HCT116 (cell line): Measurements from ENCODE around the gene NAMPT. TPM values are rescaled to one million over a fixed set of nuclear protein-coding genes. Genes with fewer than 3 reads are reported as not detected.

Experiments used
- ATAC-seq: fragments of 200-7000 bp; cut with Tn5 transposase; 2 replicates; pipeline ENCODE4 v1.9.1; 2020; ENCODE audit warnings: mild to moderate bottlenecking, moderate library complexity
- BruUV-seq: library from RNA; stranded (reverse); fragments of 400-500 nt; replicated peaks from 2 replicates; lab custom pipeline; 2021; lab: Mats Ljungman, UMichigan
- CTCF ChIA-PET: fragments of 300-600 bp; sonication (Branson Sonifier 250); formaldehyde crosslinking; loops from one replicate; lab custom pipeline; 2021; ENCODE audit warnings: antibody characterized with exemption; lab: Charles Lee
- POLR2A ChIA-PET: fragments of 300-600, 350-600 bp; sonication (Branson Sonifier 250); formaldehyde crosslinking; loops from one replicate; lab custom pipeline; 2021; ENCODE audit warnings: antibody characterized with exemption; lab: Charles Lee
- RAD21 ChIA-PET, 2 experiments: fragments of 300-600 bp; sonication (Branson Sonifier 250); formaldehyde crosslinking; loops; one replicate each; lab custom pipeline; 2023; ENCODE audit warnings: low total read pairs in 2 of 2; ENCODE audit not compliant: uncharacterized antibody in 2 of 2, unreplicated experiment in 2 of 2, low non-redundant PET in 1 of 2; lab: Charles Lee
- DNase-seq: peaks from one replicate; pipeline ENCODE4 v3.0.0-alpha.2; 2010; ENCODE audit warnings: low read depth, low spot score
- H2AFZ ChIP-seq: fragments of 200-600 bp; shearing (Covaris generic), sonication (generic); 2 replicates; pipeline ENCODE4 v1.6.1; 2017; ENCODE audit warnings: low read depth, mixed run types, mixed read lengths, antibody characterized with exemption, low read length; ENCODE audit not compliant: poor library complexity, severe bottlenecking
- H3K27ac ChIP-seq: 2 replicates; pipeline ENCODE4 v1.5.1; 2012; ENCODE audit warnings: low read depth, low read length
- H3K27me3 ChIP-seq: fragments of 200-600 bp; sonication (generic); 2 replicates; pipeline ENCODE4 v1.6.1; 2016; ENCODE audit warnings: mixed run types, low read length, mixed read lengths; ENCODE audit not compliant: insufficient read depth
- H3K36me3 ChIP-seq, 2 experiments: fragments of 200-500 bp in 1 of 2; fragments of 200-600 bp in 1 of 2; sonication (Bioruptor generic) in 1 of 2; sonication (generic) in 1 of 2; 2 replicates each; pipeline versions ENCODE4 v1.5.1 to v1.6.1; 2014 to 2016; ENCODE audit warnings: low read length in 2 of 2, inconsistent platforms in 1 of 2, mixed read lengths in 1 of 2, mixed run types in 1 of 2; ENCODE audit not compliant: insufficient read depth in 2 of 2, control insufficient read depth in 1 of 2
- H3K4me1 ChIP-seq, 2 experiments: fragments of 200-600 bp in 1 of 2; sonication (generic) in 1 of 2; 2 replicates each; pipeline versions ENCODE4 v1.5.1 to v1.6.1; 2012 to 2017; ENCODE audit warnings: low read length in 2 of 2, inconsistent platforms in 1 of 2, mild to moderate bottlenecking in 1 of 2, mixed read lengths in 1 of 2, mixed run types in 1 of 2, moderate library complexity in 1 of 2; ENCODE audit not compliant: insufficient read depth in 2 of 2, control insufficient read depth in 1 of 2
- H3K4me2 ChIP-seq: fragments of 200-600 bp; sonication (generic); 2 replicates; pipeline ENCODE4 v1.6.1; 2017; ENCODE audit warnings: mixed run types, low read length, mixed read lengths
- H3K4me3 ChIP-seq, 2 experiments: fragments of 200-600 bp in 1 of 2; sonication (generic) in 1 of 2; replicated peaks in 1 of 2; 2 replicates each; pipeline ENCODE4 v1.5.1; 2011 to 2016; ENCODE audit warnings: low read length in 2 of 2, control low read depth in 1 of 2, low read depth in 1 of 2, mild to moderate bottlenecking in 1 of 2, mixed read lengths in 1 of 2, mixed run types in 1 of 2
- H3K79me2 ChIP-seq: fragments of 200-600 bp; sonication (generic); 2 replicates; pipeline ENCODE4 v1.6.1; 2017; ENCODE audit warnings: mild to moderate bottlenecking, mixed run types, low read length, moderate library complexity, mixed read lengths; ENCODE audit not compliant: insufficient read depth
- H3K9ac ChIP-seq: fragments of 200-600 bp; sonication (generic); 2 replicates; pipeline ENCODE4 v1.6.1; 2016; ENCODE audit warnings: low read length, mixed read lengths
- H3K9me2 ChIP-seq: fragments of 200-600 bp; sonication (generic), shearing (Covaris generic); 2 replicates; pipeline ENCODE4 v1.6.1; 2017; ENCODE audit warnings: mixed run types, mild to moderate bottlenecking, moderate library complexity; ENCODE audit not compliant: insufficient read depth
- H3K9me3 ChIP-seq, 2 experiments: fragments of 200-500 bp in 1 of 2; fragments of 200-600 bp in 1 of 2; sonication (Bioruptor generic) in 1 of 2; sonication (generic) in 1 of 2; 2 replicates each; pipeline ENCODE4 v1.6.1; 2014 to 2017; ENCODE audit warnings: low read length in 2 of 2, mixed read lengths in 2 of 2, inconsistent platforms in 1 of 2, low read depth in 1 of 2, mild to moderate bottlenecking in 1 of 2, mixed run types in 1 of 2, moderate library complexity in 1 of 2; ENCODE audit not compliant: control insufficient read depth in 1 of 2, insufficient read depth in 1 of 2
- H4K20me1 ChIP-seq: fragments of 200-600 bp; sonication (generic), shearing (Covaris generic); 2 replicates; pipeline ENCODE4 v1.6.1; 2017; ENCODE audit warnings: mixed run types, mild to moderate bottlenecking, moderate library complexity; ENCODE audit not compliant: insufficient read depth
- CBX3 ChIP-seq: IDR thresholded peaks from 2 replicates; pipeline ENCODE4 v1.6.1; 2012; ENCODE audit warnings: low read depth
- CEBPB ChIP-seq: IDR thresholded peaks from 2 replicates; pipeline ENCODE4 v1.6.1; 2012; ENCODE audit warnings: low read depth
- EGR1 ChIP-seq: IDR thresholded peaks from 2 replicates; pipeline ENCODE4 v1.6.1; 2012; ENCODE audit warnings: low read depth
- JUND ChIP-seq: IDR thresholded peaks from 2 replicates; pipeline ENCODE4 v1.6.1; 2012
- POLR2A ChIP-seq: IDR thresholded peaks from 2 replicates; pipeline ENCODE4 v1.7.0; 2011; ENCODE audit warnings: borderline replicate concordance; ENCODE audit not compliant: insufficient read depth, insufficient read length; ENCODE audit errors: extremely low read depth
- POLR2AphosphoS5 ChIP-seq: IDR thresholded peaks from 2 replicates; pipeline ENCODE4 v1.6.1; 2011; ENCODE audit warnings: mild to moderate bottlenecking, low read depth, low read length, moderate library complexity
- RAD21 ChIP-seq: IDR thresholded peaks from 2 replicates; pipeline ENCODE4 v1.6.1; 2012; ENCODE audit warnings: low read depth, mild to moderate bottlenecking
- SRF ChIP-seq: IDR thresholded peaks from 2 replicates; pipeline ENCODE4 v1.6.1; 2012; ENCODE audit warnings: low read depth
- TCF7L2 ChIP-seq: IDR thresholded peaks from 2 replicates; pipeline ENCODE4 v1.7.0; 2011; ENCODE audit warnings: borderline replicate concordance, inconsistent platforms; ENCODE audit not compliant: insufficient read depth, insufficient read length; ENCODE audit errors: extremely low read depth
- YY1 ChIP-seq: IDR thresholded peaks from 2 replicates; pipeline ENCODE4 v1.6.1; 2011; ENCODE audit warnings: low read length, low read depth, moderate library complexity, mild to moderate bottlenecking; ENCODE audit not compliant: insufficient replicate concordance; ENCODE audit errors: extremely low read depth
- intact Hi-C: fragments of 100-400 bp; cut with micrococcal nuclease; formaldehyde crosslinking; loops from 2 replicates; pipeline ENCODE4 v1.10.0; 2022
- total RNA-seq: library from RNA; stranded (reverse); gene quantifications from one replicate; pipeline ENCODE4 v1.2.1, GENCODE V29; 2021; ENCODE audit not compliant: unreplicated experiment
- TF ChIP-seq, protein P1 (sequence below): IDR thresholded peaks from 2 replicates; pipeline ENCODE4 v1.6.1; 2011; ENCODE audit warnings: mild to moderate bottlenecking, low read length, moderate library complexity; ENCODE audit not compliant: insufficient replicate concordance; ENCODE audit errors: extremely low read depth
- TF ChIP-seq, protein P2 (sequence below): IDR thresholded peaks from 2 replicates; pipeline ENCODE4 v1.6.1; 2012

The NAMPT gene
- total RNA-seq, 1 experiment from 2014 or later = 113 TPM

DNA sequence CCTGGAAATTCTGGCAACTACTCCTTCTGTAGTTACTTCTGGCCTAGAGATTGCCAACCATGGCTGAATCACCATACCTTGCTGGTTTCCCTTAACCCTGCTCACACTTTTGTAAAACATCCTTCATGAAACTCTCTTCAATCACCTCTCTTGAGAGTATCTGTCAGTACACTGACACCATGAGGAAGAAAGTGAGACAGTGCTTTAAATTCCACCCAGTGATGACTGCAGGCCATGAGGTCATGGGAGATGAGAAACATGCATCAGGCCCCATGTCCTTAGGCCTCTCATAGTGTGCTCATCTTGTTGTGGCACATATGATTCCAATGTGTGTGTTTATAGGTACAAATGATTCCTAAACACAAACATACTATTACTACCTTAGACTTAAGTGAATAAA lies 24.6 kb upstream of the NAMPT start (continued):
- TF ChIP-seq, protein P1, sequence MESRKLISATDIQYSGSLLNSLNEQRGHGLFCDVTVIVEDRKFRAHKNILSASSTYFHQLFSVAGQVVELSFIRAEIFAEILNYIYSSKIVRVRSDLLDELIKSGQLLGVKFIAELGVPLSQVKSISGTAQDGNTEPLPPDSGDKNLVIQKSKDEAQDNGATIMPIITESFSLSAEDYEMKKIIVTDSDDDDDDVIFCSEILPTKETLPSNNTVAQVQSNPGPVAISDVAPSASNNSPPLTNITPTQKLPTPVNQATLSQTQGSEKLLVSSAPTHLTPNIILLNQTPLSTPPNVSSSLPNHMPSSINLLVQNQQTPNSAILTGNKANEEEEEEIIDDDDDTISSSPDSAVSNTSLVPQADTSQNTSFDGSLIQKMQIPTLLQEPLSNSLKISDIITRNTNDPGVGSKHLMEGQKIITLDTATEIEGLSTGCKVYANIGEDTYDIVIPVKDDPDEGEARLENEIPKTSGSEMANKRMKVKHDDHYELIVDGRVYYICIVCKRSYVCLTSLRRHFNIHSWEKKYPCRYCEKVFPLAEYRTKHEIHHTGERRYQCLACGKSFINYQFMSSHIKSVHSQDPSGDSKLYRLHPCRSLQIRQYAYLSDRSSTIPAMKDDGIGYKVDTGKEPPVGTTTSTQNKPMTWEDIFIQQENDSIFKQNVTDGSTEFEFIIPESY = no peak
- no peak for TF ChIP-seq EGR1
- TF ChIP-seq POLR2A = no peak
- no peak for TF ChIP-seq CEBPB
- no peak for TF ChIP-seq RAD21
- no peak for TF ChIP-seq YY1
- TF ChIP-seq CBX3 = no peak

DNA sequence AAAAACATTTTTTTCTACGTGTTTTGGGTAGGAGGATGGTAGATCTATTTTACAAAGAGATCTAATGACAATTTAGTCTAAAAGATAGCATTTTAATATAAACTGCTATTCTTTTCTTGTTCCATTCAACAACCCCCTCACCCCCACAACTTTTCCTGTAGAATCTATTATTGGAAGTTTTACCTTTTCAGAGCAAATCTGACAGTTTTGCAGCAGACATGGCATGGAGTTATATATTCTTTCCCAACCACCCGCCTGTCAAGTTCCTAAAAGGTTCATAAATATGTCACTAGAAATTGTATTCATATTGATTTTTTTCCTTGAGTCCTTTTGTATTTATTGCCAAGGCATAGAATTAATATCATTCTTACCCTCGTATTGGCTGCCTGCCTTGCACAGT lies 21.5 kb upstream of the NAMPT start:
- Histone ChIP-seq H3K36me3 (no peaks in the 10 kb centered on the region), H3K9ac (no peak overlapping the region), H3K27ac (no peak overlapping the region), H2AFZ (no peak overlapping the region), H4K20me1 (no peaks in the 10 kb centered on the region), H3K4me3 (no peak overlapping the region), H3K27me3 (no peaks in the 10 kb centered on the region), H3K79me2 (no peaks in the 10 kb centered on the region), H3K9me3 (no peaks in the 10 kb centered on the region), H3K4me2 (no peak overlapping the region), H3K4me1 (no peaks in the 10 kb centered on the region), H3K9me2 (no peaks in the 10 kb centered on the region)
- ATAC-seq = no peak
- TF ChIP-seq CEBPB (no peak), TCF7L2 (no peak), POLR2A (no peak), CBX3 (no peak), POLR2AphosphoS5 (no peak), YY1 (no peak), JUND (no peak), SRF (no peak)
- TF ChIP-seq, protein P2, sequence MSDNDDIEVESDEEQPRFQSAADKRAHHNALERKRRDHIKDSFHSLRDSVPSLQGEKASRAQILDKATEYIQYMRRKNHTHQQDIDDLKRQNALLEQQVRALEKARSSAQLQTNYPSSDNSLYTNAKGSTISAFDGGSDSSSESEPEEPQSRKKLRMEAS = no peak
- POLR2A ChIA-PET = no interaction called here
- RAD21 ChIA-PET = no interaction called here
- DNase-seq = no peak
- BruUV-seq = no TSS peak
- CTCF ChIA-PET = no interaction called here
- intact Hi-C loops = no loop called here
